HEK293T (cell line): ENCODE data around the gene RAD51B.
A peak's percentile ranks its signal among the peaks of the same experiment; 100 is the strongest.

Source experiments
- CTBP1 ChIP-seq: fragments of 450-650 bp; IDR thresholded peaks from 2 replicates; pipeline ENCODE4 v1.6.1; 2016; ENCODE audit warnings: borderline replicate concordance
- FOXM1 ChIP-seq: fragments of 450-650 bp; IDR thresholded peaks from 2 replicates; pipeline ENCODE4 v1.6.1; 2017; ENCODE audit warnings: mild to moderate bottlenecking, borderline replicate concordance
- SUZ12 ChIP-seq: fragments of 450-650 bp; IDR thresholded peaks from 2 replicates; pipeline ENCODE4 v1.6.1; 2016; ENCODE audit warnings: mild to moderate bottlenecking
- TARDBP ChIP-seq: fragments of 450-650 bp; IDR thresholded peaks from 2 replicates; pipeline ENCODE4 v1.6.1; 2016

- TF ChIP-seq SUZ12 (no peak), CTBP1 (peak; percentile 51; the same call in 1 of the 2 replicates), FOXM1 (no peak), TARDBP (no peak)
Measured at GRCh38 chr14:68168460-68169109, 349.0 kb downstream of the RAD51B start.
